ENCODE measurements around the gene UCK2.

The UCK2 gene

DNA sequence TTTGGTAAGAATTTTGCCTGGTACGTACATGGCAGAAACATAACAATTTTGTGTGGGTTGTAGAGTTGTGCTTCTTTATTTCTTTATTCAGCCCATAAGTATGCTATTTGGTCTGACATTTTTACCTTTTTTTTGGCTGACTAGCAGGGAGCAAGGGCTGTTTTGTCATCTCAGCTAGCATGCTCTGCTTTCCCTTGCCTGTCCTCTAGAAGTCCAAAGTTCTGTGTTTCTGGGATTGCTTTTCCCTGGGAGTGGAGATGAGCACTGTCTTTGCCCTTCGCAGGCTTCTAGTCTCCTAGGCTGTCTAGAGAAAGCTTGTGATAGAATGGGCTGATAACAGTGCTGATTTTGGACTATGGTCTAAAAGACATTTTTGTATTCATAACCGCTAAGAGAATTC is 7.5 kb downstream of the UCK2 start:
- no peak for DNase-seq

DNA sequence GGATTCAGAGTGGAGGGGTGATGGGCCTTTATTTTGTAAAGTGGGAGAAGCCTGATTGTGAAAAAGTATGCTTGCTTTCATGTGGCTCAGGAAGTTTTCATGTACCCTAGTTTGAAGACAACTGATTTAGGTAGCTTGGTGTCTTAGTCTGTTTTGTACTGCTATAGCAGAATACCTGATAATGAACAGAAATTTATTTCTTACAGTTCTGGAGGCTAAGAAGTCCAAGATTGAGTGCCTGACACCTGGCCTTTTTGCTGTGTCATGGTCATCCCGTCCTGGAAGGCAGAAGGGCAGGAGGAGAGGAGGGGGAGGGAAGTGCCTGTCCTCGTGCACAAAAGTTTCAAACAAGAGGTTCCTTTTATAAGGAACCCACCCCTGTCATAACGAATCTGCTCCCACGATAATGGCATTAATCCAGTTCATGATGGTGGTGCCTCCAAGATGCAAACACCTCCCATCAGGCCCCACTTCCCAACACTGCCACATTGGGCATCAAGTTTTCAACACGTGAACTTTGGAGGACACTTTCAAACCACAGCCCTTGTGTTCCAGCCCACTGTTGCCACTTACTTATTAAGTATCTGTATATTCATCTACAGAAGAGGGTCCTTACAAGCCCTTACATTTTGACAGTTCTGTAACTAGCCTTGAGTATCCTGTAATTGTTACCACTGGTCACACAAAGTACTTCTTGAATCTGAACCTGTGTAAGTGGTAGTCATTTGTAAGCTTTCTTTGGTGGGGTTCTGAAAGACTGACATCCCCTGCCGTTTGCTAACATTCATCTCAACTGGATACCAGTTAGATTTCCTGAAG is 9.5 kb downstream of the UCK2 start:
- no peak for DNase-seq

DNA sequence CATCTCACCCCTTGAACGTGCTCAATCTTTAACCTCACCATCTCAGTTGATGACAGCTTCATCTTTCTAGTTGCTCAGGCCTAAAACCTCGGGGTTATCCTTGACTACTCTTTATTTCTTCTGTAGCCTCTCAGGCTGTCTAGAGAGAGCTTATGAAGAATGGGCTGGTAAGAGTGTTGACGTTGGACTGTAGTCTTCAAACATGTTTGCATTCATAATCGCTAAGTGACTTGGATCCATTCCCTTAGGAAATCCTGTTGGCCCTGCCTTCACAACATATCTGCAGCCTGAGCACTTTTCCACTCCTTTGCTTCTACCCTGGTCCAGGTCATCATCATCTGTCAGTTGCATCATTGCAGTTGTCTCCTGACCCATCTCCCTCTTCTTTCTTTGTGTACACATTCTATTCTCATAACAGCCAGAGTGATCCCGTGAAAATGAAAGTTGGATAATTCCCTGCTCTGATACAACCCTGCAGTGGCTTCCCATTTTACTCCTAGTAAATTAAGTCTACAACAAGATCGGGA is 10.5 kb downstream of the UCK2 start:
- DNase-seq: no peak

DNA sequence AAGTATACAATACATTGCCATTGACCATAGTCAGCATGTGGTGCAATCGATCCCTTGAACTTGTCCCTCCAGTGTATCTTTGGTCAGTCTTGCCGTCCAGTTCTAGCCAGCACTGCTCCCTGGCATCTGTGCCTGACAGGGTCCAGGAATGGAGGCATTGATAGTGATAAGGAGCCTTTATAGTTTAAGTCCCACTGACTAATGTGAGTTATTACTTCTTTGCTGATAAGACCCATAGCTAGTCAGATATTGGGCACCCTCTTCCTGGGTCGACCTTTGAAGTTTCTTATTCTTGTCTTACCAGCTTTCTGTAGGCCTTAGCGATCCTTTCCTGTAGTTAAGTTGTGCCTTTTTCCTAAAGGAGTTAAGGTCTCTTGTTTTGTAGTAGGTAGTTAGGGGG is 13.0 kb downstream of the UCK2 start:
- no peak for DNase-seq

DNA sequence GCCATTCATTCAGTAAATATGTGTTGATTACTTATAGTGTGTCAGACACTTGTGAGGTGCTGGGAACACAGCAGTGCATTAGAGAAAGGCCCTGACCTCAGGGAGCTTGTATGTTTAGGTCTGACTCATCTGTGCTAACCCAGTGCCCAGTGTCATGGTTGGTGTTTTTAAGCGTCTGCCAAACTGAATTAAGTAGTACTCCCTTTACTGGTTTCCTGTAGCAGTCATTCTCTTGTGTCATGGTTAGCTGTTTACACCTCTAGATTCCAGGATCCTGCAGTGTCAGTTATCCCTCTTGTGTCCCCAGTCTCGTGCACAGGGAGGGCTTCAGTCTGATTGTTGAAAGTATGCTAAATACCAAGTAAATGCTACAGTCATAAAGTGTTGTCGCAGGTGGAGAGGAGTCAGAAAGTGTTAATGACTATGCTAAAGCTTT is 14.2 kb downstream of the UCK2 start:
- no peak for DNase-seq

DNA sequence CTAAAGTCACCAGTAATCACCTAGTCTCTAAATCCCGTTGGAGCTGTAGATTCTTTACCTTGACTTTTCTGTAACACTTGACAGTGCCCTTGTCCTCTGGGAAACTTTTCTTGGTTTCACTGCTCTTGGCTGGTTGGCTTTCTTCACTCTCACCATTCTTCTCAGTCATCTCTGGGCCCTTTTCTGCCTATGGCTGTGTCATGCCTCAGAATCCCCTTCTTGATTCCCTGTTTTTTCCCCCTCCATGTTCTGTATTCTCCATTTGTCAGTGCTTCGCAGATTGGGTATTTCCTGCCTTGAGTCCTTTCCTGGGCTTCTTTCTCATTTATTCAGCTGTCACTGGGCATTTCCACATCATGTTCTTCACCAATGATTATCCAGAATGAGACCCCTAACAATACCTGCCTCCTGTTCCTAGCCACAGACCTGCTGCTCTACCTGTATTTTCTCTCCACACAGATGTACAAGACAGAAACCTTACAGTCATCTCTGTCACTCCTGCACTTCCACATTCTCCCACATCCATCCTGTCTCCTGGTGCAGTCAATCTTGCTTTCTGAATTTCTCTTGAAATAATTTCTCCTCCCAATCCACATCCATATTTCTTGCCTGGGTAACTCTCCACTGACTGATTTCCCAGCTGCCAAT is 14.7 kb downstream of the UCK2 start:
- DNase-seq: no peak

DNA sequence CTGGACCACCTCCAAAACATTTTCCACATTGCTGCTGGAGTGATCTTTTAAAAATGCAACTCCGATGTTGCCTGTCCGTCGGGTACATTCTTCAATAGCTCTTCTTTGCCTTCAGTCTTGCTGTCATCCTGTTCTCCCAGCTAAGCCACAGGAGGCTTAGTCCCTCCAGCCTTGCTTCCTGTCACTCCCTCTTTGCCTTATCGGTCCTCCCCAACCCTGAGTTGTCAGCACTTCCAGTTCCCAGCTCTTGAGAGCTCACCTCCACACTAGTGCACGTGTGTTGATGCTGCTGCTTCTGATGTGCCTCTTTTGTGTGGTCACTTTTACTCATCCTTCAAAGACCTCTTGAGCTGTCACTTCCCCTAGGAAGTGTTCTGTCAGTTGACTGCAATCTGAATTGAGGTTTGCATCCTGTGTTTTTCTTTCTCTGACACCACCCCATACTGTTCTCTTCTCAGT is 15.3 kb downstream of the UCK2 start:
- no peak for DNase-seq

DNA sequence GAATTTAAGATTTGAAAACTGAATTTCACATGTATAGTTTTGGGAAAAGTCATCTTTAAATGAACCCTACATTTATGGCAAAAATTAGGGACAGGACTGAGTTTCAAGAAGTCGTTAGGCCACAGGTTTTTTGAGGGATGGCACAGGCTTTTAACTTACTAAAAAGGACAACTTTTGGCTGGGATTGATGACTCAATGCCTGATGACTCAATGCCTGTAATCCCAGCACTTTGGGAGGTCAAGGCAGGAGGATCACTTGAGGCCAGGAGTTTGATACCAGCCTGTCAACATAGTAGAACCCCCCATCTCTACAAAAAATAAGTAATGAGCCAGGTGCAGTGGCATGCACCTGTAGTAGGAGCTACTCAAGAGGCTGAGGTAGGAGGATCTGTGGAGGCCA is 15.9 kb downstream of the UCK2 start:
- DNase-seq: no peak

DNA sequence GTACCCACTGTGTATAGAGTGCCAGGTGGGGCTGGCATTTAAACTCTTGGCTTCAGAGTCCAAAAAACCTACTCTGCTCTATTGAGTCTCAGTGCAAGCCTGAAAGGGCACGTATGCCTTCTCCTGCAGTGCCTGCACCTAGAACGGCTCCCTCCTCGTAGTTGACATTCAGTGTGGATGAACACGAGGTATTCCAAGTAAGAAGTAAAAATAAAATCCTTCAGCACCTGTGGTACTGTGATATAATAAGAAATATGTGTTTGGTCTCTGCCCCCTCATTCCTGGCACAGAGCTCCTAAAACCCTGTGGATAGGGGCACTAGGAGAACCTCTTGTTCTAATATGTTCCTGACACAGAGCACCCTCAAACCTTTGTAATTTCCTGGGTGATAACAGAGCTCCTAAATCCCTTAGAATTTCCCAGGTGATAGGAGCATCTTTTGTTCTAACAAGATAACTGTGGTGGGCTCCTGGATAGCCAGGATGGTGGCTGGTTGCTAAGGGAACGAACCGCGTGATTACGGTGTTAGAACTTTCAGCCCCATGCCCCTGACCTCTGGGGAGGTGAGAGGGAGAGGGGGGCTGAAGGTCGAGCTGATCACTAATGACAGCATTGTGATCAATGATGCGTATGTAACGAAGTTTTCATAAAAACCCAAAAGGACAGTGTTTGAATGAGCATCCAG is 16.8 kb downstream of the UCK2 start:
- no peak for DNase-seq

DNA sequence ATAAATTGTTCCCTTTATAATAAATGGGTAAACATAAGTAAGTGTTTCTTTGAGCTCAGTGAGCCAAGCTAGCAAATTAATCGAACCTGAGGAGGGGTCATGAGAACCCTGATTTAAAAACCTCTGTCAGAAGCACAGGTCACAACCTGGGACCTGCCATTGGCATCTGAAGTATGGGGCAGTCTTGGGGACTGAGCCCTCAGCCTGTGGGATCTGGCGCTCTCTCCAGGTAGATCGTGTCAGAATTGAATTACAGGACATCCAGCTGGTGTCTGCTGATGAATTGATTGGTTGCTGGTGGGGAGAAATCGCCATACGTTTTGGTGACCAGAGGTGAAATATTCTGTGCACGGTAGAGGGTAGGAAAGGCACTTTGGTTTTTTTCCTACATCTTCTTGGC is 17.5 kb downstream of the UCK2 start:
- DNase-seq: no peak

DNA sequence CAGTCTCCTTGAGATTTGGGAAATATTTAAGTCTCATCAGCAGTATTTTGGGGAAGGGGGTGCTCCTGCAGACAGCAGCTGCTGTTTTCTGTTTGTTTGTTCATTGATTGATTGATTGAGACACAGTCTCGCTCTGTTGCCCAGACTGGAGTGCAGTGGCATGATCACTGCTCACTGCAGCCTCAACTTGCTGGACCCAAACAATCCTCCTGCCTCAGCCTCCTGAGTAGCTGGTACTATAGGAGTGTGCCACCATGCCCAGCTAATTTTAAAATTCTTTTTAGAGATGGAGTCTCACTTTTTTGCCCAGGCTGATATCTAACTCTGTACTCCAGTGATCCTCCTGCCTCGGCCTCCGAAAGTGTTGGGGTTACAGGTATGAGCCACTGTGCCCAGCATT is 18.2 kb downstream of the UCK2 start:
- no peak for DNase-seq

DNA sequence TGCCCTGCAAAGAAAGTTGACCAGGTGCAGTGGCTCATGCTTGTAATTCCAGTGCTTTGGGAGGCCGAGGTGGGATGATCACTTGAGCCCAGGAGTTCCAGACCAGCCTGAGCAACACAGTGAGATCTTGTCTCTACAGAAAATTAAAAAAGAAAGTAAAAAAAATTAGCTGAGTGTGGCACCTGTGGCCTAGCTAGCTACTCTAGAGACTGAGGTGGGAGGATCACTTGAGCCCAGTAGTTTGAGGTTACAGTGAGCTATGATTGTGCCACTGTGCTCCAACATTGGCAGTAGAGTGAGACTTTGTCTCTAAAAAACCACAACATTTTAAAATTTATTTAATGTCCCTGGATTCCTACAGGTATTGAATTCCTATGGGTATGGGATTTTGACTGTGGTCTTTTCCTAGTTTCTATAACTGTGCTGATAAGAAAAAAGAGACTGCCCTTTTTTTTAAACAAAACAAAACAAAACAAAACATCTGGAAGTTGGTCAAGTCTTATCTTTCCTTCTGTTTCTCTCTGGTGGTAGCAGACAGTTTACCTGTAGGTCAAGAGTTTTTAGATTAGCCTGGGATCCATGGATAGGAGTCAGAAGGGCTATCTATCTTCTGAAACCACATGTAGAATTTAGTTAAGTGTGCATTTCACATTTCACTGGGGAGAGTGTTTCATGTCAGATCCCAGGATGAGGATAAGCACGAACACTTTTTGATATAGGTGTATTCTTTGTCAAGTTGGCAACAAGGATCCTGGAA is 18.8 kb downstream of the UCK2 start:
- DNase-seq: no peak

DNA sequence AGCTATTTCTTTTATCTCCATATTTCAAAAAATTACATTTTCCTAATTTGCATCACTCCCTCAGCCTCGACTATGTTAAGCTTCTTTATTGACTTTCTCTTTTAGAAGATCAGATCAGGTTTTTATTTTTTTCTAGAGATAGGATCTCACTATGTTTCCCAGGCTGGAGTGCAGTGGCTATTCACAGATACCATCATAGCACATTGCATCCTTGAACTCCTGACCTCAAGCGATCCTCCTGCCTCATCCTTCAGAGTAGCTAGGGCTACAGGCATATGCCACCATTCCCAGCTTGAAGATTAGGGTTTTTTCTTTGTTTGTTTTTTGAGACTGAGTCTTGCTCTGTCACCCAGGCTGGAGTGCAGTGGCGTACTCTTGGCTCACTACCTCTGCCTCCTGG is 20.1 kb downstream of the UCK2 start:
- DNase-seq: no peak

DNA sequence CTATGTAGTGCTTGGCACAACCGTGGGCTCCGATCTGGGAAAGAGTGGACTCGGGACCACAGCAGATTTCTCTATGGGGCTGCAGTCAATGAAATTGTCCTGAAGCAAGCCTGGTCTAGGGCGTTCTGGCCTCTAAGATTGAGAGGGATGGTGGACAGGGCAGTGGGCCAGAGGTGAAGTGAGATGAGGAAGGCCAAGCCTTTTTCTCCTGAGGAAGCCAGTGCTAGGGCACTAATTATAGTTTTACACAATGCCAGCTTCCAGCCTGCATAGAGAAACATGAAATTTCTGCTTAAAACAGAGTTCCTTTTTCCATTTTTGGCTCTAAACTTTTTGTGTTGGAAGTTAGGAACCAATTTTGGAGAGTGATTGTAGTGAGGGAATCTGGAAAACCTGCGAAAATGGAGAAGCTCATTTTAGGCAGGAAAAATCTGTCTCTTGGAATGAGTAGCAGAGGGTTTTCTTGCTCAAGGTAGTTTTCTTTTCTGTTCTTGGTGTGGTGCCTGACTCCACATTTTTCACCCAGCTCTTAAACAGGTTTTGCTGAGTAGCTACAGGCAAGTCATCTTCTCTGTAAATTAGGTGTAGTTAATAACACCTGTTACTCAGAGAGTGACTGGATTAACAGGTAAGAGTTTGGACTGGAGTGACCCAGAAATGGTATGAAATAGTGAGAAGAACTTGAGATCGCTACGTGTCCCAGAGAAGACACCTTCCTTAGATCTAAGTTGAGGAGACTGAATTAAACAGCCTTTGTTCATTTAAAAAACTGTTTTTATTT is 22.1 kb downstream of the UCK2 start:
- no peak for DNase-seq

DNA sequence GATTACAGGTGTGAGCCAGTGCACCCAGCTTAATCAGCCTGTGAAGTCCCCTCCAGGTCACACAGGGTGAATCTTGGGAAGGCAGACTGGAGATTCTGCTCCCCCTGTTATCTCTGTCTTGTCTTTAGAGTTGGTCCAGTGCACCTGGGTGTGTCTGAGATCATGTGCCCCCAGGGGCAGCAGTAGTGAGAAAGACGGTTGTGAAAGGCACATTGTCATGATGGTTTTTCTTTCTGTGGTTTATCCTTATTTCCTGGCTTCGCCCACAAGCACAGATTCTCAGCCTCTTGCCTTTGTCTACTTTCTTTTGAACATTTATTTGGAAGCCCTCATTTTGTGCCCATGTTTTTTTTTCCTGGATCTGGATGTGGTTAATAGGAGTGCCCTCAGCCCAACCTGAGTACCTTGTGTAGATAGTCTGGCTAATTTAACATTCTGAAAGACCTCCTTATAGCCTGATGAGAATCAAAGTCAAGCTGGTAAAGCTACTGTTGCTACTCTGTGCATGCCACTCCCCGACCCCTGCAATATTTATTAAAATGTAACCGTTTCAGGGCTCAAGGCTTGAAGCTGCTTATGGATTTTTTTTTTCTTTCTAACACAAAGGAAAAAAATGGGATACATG is 23.7 kb downstream of the UCK2 start:
- DNase-seq: no peak

DNA sequence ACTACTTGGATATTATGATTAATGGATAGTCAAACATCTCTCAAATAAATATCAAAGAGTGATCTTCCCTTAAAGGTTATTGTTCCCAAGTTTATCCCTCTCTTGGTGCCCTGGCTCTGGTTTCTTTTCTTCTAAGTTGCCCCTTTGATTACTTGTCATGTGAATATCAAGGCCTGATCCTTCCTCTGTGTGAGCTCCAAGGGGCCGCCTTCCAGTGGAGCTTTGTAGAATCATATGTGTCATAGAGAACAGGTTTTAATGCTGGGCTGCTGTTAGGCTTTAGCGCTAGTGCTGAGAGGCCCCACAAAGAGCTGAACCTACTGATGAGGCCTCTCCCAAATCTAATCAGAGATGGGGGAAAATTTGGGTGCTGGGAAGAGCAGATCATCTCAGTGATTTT is 25.5 kb downstream of the UCK2 start:
- DNase-seq: no peak

DNA sequence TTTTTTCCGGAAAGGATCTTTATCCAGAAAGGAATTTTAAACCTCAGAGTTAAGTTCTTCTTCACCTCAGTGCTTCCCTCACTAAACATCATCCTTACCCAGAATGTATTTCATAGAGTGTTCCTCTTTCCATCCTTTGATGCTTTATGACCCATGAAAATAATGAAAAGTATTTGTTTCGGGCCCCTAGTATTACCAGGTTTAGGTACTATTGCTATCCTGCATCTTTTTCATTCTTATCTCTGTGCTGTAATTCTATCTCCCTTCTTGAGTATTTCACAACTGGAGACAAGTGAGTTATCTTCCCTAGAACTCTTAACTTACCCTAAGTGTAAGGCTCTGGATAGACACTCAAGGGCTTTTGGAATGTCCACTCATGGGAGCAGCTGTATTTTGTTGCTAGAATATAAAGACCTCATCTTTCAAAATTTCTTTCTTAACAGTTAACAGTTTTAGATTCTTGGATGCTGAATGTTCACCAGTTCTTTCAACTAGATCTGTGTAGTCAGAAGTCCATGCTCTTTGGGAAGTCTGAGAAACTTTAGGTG is 26.2 kb downstream of the UCK2 start:
- DNase-seq: no peak

DNA sequence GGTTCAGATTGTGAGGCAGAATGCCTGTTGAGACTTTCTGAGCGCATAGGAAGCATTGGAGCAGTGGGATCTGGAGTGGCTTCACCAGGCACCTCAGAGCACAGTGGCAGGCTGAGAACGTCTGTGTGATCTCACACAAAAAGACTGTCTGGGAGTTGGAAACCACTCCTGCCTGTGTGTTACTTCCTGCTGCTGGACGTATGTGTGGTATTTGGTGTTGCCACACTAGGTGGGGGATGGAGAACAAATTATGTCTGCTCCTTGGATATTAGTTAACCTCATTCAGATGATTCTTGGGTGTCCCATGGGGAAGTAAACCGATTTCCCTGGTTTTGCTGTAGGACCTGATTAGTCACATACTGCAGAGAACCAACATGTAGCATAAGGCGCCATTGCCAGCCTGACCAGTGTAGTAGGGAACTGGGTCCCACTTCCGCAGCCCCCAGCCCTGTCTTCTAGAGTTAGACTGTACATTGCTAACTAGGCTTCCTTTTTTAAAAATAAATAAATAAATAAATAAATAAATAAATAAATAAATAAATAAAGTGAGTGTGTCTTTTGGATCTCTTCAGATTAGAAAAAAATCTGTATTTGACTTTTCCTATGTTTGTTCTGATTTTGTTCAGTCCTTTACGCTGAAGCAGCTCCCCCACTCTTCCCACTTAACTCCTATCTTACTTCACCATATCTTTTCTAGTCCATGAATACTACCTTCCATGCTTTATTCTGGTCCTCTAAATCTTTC is 26.9 kb downstream of the UCK2 start:
- DNase-seq: no peak

DNA sequence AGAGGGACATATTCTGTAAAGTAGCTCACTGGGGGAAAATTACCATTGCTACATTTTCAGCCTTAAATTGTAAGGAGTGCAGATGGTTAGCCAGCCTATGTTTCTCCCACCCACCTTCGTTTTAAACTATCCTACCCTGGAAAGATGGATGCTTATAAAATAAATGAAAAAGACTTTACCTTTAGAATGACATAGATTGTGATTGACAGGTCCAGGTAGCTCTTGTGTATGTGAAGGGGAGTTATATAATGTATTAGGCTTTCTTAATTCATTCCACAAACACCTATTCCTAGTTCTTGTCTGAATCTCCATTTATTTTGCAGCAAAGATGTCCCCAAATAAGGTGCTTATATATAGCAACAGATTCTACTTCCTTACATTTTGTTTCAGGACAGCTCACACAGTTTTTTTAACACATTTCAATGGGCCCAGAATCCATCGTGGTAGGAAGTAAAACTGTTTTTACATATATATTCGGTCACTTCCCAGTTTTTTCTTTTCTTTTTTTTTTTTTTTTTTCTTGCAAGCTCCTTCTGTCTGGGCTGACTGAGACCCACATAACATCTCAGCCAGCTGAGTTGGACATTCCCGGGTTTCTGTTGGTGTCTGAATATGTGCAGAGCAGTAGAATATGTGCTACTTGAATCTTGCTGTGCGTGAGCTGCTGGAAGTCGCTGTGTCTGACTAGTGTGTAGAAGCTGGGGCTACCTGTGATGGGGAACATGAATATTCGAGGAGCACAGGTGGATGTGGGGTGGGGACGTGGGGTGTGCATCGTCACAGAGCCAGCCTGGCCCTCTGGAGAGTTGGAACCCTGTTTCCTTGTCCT is 27.8 kb downstream of the UCK2 start:
- DNase-seq: no peak

DNA sequence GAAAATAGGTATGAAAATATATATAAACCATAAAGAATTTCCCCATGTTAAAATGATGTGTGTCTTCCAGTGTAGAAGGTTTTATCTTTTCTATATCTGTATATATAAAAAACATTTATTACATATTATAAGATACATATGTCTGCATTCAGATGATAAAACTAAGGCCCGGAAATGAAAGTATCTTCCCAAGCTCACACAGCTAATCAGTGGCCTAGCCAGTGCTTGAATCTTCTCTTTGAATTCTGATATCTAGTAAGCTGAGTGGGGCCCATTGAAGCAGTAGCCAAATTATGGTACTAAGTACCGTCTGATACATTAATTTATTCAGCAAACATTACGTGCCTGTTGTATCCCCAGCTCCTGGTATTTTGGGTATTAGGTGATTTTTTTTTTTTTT is 28.6 kb downstream of the UCK2 start:
- DNase-seq: no peak

Measured in stimulated activated CD4-positive, alpha-beta T cell treated with anti-CD3 and anti-CD28 coated beads, Interleukin-12 subunit alpha, Interleukin-12 subunit beta, amount 100 ng/mL, for 4 hours (primary cell).